Omental fat pad (tissue), 4 donors: Measurements from ENCODE around the gene MSANTD2. TPM values are rescaled to one million over a fixed set of nuclear protein-coding genes. Genes with fewer than 3 reads are reported as not detected.

ENCODE experiments used
- ATAC-seq: fragments of 150-250 bp; one replicate; pipeline ENCODE4 v1.9.1; 2016; ENCODE audit warnings: mild to moderate bottlenecking, moderate library complexity; ENCODE audit not compliant: low FRiP score
- DNase-seq: peaks from one replicate; pipeline ENCODE4 v3.0.0-alpha.2; 2019; ENCODE audit warnings: low spot score
- CTCF ChIP-seq, 3 donors: fragments of 450-650 bp; IDR thresholded peaks; one replicate each; pipeline ENCODE4 v1.5.1; 2016 to 2017; ENCODE audit warnings: antibody characterized with exemption in 3 of 3, mild to moderate bottlenecking in 3 of 3, moderate library complexity in 2 of 3
- total RNA-seq, 4 donors: library from RNA; depleted of rRNA; stranded (reverse); fragments of >200 nt; gene quantifications; one replicate each; pipeline ENCODE4 v1.1.0, GENCODE V29; 2016

Gene MSANTD2
- total RNA-seq, 4 donors from 2014 or later: 12.9 to 27.1 (median 16.2) TPM

- DNase-seq (no peak), ATAC-seq (no peak)
- TF ChIP-seq CTCF (IDR thresholded peaks at IDR 0.05): no peak
These were observed 78.0 kb downstream of the MSANTD2 start for GRCh38 chr11:124722176-124722575.

GRCh38 chr11:124719534-124719933 lies 80.7 kb downstream of the MSANTD2 start:
- DNase-seq (no peak), ATAC-seq (no peak)
- TF ChIP-seq CTCF (IDR thresholded peaks at IDR 0.05): no peak

- no peak for TF ChIP-seq CTCF (IDR thresholded peaks at IDR 0.05)
- no peak for ATAC-seq
- no peak for DNase-seq
These were observed 81.4 kb downstream of the MSANTD2 start for GRCh38 chr11:124718801-124719200.

GRCh38 chr11:124717786-124718651 lies 82.2 kb downstream of the MSANTD2 start:
- no peak for TF ChIP-seq CTCF (IDR thresholded peaks at IDR 0.05)
- ATAC-seq (peak; percentile 80), DNase-seq (no peak)

GRCh38 chr11:124717421-124717785 lies 82.8 kb downstream of the MSANTD2 start:
- DNase-seq: no peak
- no peak for TF ChIP-seq CTCF (IDR thresholded peaks at IDR 0.05)
- no peak for ATAC-seq

- DNase-seq (no peak), ATAC-seq (no peak)
- TF ChIP-seq CTCF (IDR thresholded peaks at IDR 0.05): no peak
These were observed 83.6 kb downstream of the MSANTD2 start for GRCh38 chr11:124716591-124716990.

Other genes with a start within 250 kb of the MSANTD2 start
- not detected for gene OR8A1, start 230.4 kb downstream of the MSANTD2 start, total RNA-seq
- gene PANX3, start 189.0 kb downstream of the MSANTD2 start, total RNA-seq: not detected
- gene TBRG1, start 177.5 kb downstream of the MSANTD2 start, total RNA-seq: 10 to 100 TPM; 28.6 to 40.7 (median 32.3) TPM
- 10 to 100 TPM; 14.7 to 24.9 (median 20.0) TPM for gene SIAE, start 126.7 kb downstream of the MSANTD2 start, total RNA-seq
- 1 to 10 TPM; 2.8 to 4.8 (median 4.3) TPM for gene SPA17, start 126.5 kb downstream of the MSANTD2 start, total RNA-seq
- 1 to 10 TPM; 1.0 to 3.2 (median 2.0) TPM for gene NRGN, start 60.5 kb downstream of the MSANTD2 start, total RNA-seq
- 10 to 100 TPM in 1 of 4 donors, 1 to 10 TPM in 3; 1.4 to 14.1 (median 3.9) TPM for gene VSIG2, start 48.2 kb downstream of the MSANTD2 start, total RNA-seq
- gene ESAM, start 38.1 kb downstream of the MSANTD2 start, total RNA-seq: 100 to 1,000 TPM in 1 of 4 donors, 10 to 100 TPM in 3; 23.0 to 116 (median 62.6) TPM
- gene ROBO3, start 65.0 kb upstream of the MSANTD2 start, total RNA-seq: 10 to 100 TPM; 24.5 to 71.5 (median 27.9) TPM
- 100 to 1,000 TPM in 1 of 4 donors, 10 to 100 TPM in 3; 31.7 to 152 (median 75.2) TPM for gene ROBO4, start 97.5 kb upstream of the MSANTD2 start, total RNA-seq
- gene HEPN1, start 118.8 kb upstream of the MSANTD2 start, total RNA-seq: under 1 TPM in 1 of 4 donors, not detected in 3; 0.56 TPM
- gene HEPACAM, start 135.6 kb upstream of the MSANTD2 start, total RNA-seq: 10 to 100 TPM in 3 of 4 donors, 1 to 10 TPM in 1; 8.5 to 37.3 (median 21.3) TPM
- gene CCDC15, start 153.8 kb upstream of the MSANTD2 start, total RNA-seq: 1 to 10 TPM in 3 of 4 donors, under 1 TPM in 1; 0.88 to 2.4 (median 1.1) TPM